Natural killer cell (primary cell): Measurements from ENCODE around the gene CUL4B. TPM values are rescaled to one million over a fixed set of nuclear protein-coding genes. Genes with fewer than 3 reads are reported as not detected.

ENCODE experiments used
- ATAC-seq, 3 donors: fragments of 150-1000 bp in 2 of 3; fragments of 200-7000 bp in 1 of 3; cut with Tn5 transposase; 1 replicate in 1 of 3; 2 replicates in 2 of 3; pipeline ENCODE4 v1.10.0; 2021; ENCODE audit warnings: mild to moderate bottlenecking in 2 of 3, moderate library complexity in 2 of 3
- DNase-seq, 2 donors: peaks; one replicate each; pipeline versions ENCODE4 v3.0.0 to v3.0.0-alpha.2; 2013 to 2021; ENCODE audit warnings: mixed read lengths in 1 of 2
- H3K27ac ChIP-seq: one replicate; pipeline ENCODE4 v1.5.1; 2013; ENCODE audit warnings: mild to moderate bottlenecking, low read length
- H3K27me3 ChIP-seq: one replicate; pipeline ENCODE4 v1.6.1; 2013; ENCODE audit warnings: low read length; ENCODE audit not compliant: control insufficient read depth, insufficient read depth
- H3K36me3 ChIP-seq: one replicate; pipeline ENCODE4 v1.6.1; 2013; ENCODE audit warnings: low read length; ENCODE audit not compliant: control insufficient read depth, insufficient read depth
- H3K4me1 ChIP-seq: one replicate; pipeline ENCODE4 v1.6.1; 2013; ENCODE audit warnings: low read length; ENCODE audit not compliant: control insufficient read depth, insufficient read depth
- H3K4me3 ChIP-seq: one replicate; pipeline ENCODE4 v1.5.1; 2013; ENCODE audit warnings: low read length
- H3K9me3 ChIP-seq: one replicate; pipeline ENCODE4 v1.6.1; 2013; ENCODE audit warnings: low read length; ENCODE audit not compliant: control insufficient read depth, insufficient read depth
- H3K27ac Mint-ChIP-seq, 2 donors: one replicate each; pipeline ENCODE4 v1.8.0; 2022; ENCODE audit warnings: mild to moderate bottlenecking in 2 of 2, mixed read lengths in 2 of 2, moderate library complexity in 1 of 2
- H3K27me3 Mint-ChIP-seq, 2 donors: one replicate each; pipeline ENCODE4 v1.8.0; 2022; ENCODE audit warnings: low read depth in 2 of 2, mixed read lengths in 2 of 2
- H3K36me3 Mint-ChIP-seq: one replicate; pipeline ENCODE4 v1.8.0; 2022; ENCODE audit warnings: mixed read lengths
- H3K4me1 Mint-ChIP-seq, 2 donors: one replicate each; pipeline ENCODE4 v1.8.0; 2022; ENCODE audit warnings: mixed read lengths in 2 of 2
- H3K4me3 Mint-ChIP-seq: one replicate; pipeline ENCODE4 v1.8.0; 2022; ENCODE audit warnings: mild to moderate bottlenecking, moderate library complexity, mixed read lengths
- H3K9me3 Mint-ChIP-seq, 2 donors: one replicate each; pipeline ENCODE4 v1.8.0; 2022; ENCODE audit warnings: mixed read lengths in 2 of 2
- WGBS: methylation state at CpG from one replicate; pipeline ENCODE4 v1.1.7; 2013; ENCODE audit warnings: missing lambda C conversion rate; ENCODE audit not compliant: insufficient coverage; 5-methylcytosine and 5-hydroxymethylcytosine counted together
- intact Hi-C: fragments of 100-400 bp; cut with micrococcal nuclease; formaldehyde crosslinking; loops from one replicate; pipeline ENCODE4 v1.14.2; 2022
- total RNA-seq, 4 donors: library from RNA; stranded (reverse); fragments of 120-200 nt in 1 of 4; gene quantifications; one replicate each; pipeline versions ENCODE4 v1.2.3 to v1.2.4, GENCODE V29; 2013 to 2022
- TF ChIP-seq, protein P1 (sequence below): fragments of 200-600 bp; IDR thresholded peaks from one replicate; pipeline ENCODE4 v1.8.0; 2022; ENCODE audit warnings: antibody characterized with exemption

The CUL4B gene
- total RNA-seq, result 10 to 100 TPM; 32.6 to 42.3 (median 33.3) TPM
- 47.5 TPM for total RNA-seq (2013)

GRCh38 chrX:120560842-120561633 is at the start of gene CUL4B:
Gene CUL4B, minus strand, starts transcription at chrX:120560962. Its CDS starts 324 bp downstream, at chrX:120560638.
- TF ChIP-seq, protein P1, sequence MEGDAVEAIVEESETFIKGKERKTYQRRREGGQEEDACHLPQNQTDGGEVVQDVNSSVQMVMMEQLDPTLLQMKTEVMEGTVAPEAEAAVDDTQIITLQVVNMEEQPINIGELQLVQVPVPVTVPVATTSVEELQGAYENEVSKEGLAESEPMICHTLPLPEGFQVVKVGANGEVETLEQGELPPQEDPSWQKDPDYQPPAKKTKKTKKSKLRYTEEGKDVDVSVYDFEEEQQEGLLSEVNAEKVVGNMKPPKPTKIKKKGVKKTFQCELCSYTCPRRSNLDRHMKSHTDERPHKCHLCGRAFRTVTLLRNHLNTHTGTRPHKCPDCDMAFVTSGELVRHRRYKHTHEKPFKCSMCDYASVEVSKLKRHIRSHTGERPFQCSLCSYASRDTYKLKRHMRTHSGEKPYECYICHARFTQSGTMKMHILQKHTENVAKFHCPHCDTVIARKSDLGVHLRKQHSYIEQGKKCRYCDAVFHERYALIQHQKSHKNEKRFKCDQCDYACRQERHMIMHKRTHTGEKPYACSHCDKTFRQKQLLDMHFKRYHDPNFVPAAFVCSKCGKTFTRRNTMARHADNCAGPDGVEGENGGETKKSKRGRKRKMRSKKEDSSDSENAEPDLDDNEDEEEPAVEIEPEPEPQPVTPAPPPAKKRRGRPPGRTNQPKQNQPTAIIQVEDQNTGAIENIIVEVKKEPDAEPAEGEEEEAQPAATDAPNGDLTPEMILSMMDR, result no peak
- ATAC-seq, result peak; percentile 89 to 96 (median 92)
- intact Hi-C loops, result loop anchor here (1.0 to 5.0 kb wide), 3 partner anchors 42 to 69 kb away; partner anchors contain the start of gene C1GALT1C1
- Histone ChIP-seq H3K36me3 (peaks cover 3% of the 10 kb centered on the region), H3K4me3 (peak within 1 kb of the TSS; percentile 99), H3K4me1 (peaks cover 3% of the 10 kb centered on the region), H3K9me3 (no peaks in the 10 kb centered on the region), H3K27me3 (no peaks in the 10 kb centered on the region), H3K27ac (peak within 1 kb of the TSS; percentile 100)
- Mint-ChIP-seq H3K4me3 (peak within 1 kb of the TSS; percentile 93), H3K27ac (peak within 1 kb of the TSS; percentile 91), H3K4me1 (peaks cover 13 to 28% of the 10 kb centered on the region in 2 donors), H3K36me3 (no peaks in the 10 kb centered on the region), H3K27me3 (no peaks in the 10 kb centered on the region), H3K9me3 (no peaks in the 10 kb centered on the region)
- peak; percentile 86 to 94 for DNase-seq
- WGBS, result 0% methylated on average over 36 of the region's 54 CpGs

GRCh38 chrX:120604361-120604782 is 43.6 kb upstream of the CUL4B start:
- intact Hi-C loops, result loop anchor here (1.0 kb wide), 1 partner anchor 26 kb away; the partner anchor contains the start of gene C1GALT1C1

DNA sequence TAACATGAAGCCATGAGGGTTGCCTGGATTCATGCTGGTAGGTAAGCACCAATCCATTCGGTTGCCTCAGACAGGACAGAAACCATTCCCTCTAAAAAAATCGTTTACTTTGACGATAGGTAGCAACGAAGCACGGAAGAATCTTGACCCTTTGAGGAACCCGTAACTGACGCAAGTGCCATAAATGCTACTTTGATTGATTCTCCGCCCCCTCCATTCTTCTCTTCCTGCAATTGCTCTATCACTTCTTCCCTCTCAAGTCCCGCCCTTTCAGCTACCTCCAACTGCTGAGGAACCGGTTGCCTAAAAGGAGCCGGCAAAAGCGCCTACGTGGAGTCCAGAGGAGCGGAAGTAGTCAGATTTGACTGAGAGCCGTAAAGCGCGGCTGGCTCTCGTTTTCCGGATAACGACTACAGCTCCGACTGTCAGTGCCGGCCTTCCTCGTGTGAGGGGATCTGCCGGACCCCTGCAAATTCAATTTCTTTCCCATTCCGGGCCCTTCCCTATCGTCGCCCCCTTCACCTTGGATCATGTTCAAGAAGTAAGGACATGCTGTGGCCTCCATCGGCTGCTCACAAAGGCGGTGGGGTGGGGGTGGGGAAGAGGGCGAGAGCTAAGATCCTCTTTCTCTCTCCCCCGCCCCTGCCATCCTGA is 43.1 kb upstream of the CUL4B start, which contains the start of gene MCTS1:
Gene MCTS1, plus strand, starts transcription at position 395 of the 654 bp plus-strand sequence. Its CDS starts 136 bp downstream, at position 531.
- intact Hi-C loops, result loop anchor here (1.0 kb wide), 2 partner anchors 26 to 43 kb away; partner anchors contain the start of gene C1GALT1C1
- Mint-ChIP-seq H3K27me3 (no peaks in the 10 kb centered on the region), H3K9me3 (no peaks in the 10 kb centered on the region), H3K27ac (peak within 1 kb of the TSS; percentile 91 to 99), H3K4me1 (peaks cover 10 to 15% of the 10 kb centered on the region in 2 donors), H3K36me3 (no peaks in the 10 kb centered on the region), H3K4me3 (peak within 1 kb of the TSS; percentile 94)
- TF ChIP-seq, protein P1, result no peak
- H3K27ac ChIP-seq, result peak within 1 kb of the TSS; percentile 87
- H3K27me3 ChIP-seq, result no peaks in the 10 kb centered on the region
- no peaks in the 10 kb centered on the region for H3K9me3 ChIP-seq
- peaks cover 4% of the 10 kb centered on the region for H3K4me1 ChIP-seq
- DNase-seq (peak; percentile 55 to 91), ATAC-seq (peak; percentile 82 to 91 (median 89))
- H3K4me3 ChIP-seq, result peak within 1 kb of the TSS; percentile 78
- WGBS, result 0% methylated on average over 24 of the region's 31 CpGs
- no peaks in the 10 kb centered on the region for H3K36me3 ChIP-seq

More at GRCh38 chrX:120604361-120604782, 43.6 kb upstream of the CUL4B start:
- Histone ChIP-seq H3K27me3 (no peaks in the 10 kb centered on the region), H3K36me3 (no peaks in the 10 kb centered on the region), H3K27ac (peak overlapping the region; percentile 87), H3K9me3 (no peaks in the 10 kb centered on the region), H3K4me3 (peak overlapping the region; percentile 78), H3K4me1 (peaks cover 4% of the 10 kb centered on the region)
- WGBS, result 0% methylated on average over 4 of the region's 5 CpGs
- TF ChIP-seq, protein P1, result no peak
- Mint-ChIP-seq H3K27me3 (no peaks in the 10 kb centered on the region), H3K27ac (peak overlapping the region; percentile 91 to 99), H3K36me3 (no peaks in the 10 kb centered on the region), H3K4me3 (peak overlapping the region; percentile 94), H3K9me3 (no peaks in the 10 kb centered on the region), H3K4me1 (peaks cover 10 to 15% of the 10 kb centered on the region in 2 donors)
- peak; percentile 50 to 76 (median 57) for ATAC-seq
- peak; percentile 15 to 68 for DNase-seq
